Thyroid gland (tissue), 4 donors: Measurements from ENCODE around the gene TFCP2. TPM values are rescaled to one million over a fixed set of nuclear protein-coding genes. Genes with fewer than 3 reads are reported as not detected.

ENCODE experiments used
- DNase-seq, 2 donors: peaks; one replicate each; pipeline ENCODE4 v3.0.0-alpha.2; 2019
- H3K27ac ChIP-seq, 3 donors: fragments of 200-600 bp; sonication (generic); 1 replicate in 2 of 3; 2 replicates in 1 of 3; pipeline ENCODE4 v1.5.1; 2016 to 2019; ENCODE audit warnings: mild to moderate bottlenecking in 1 of 3, moderate library complexity in 1 of 3
- H3K27me3 ChIP-seq: fragments of 200-600 bp; sonication (generic); one replicate; pipeline ENCODE4 v1.5.1; 2019
- H3K36me3 ChIP-seq, 2 donors: fragments of 200-600 bp; sonication (generic); one replicate each; pipeline ENCODE4 v1.5.1; 2016 to 2019
- H3K4me1 ChIP-seq, 2 donors: fragments of 200-600 bp; sonication (generic); one replicate each; pipeline ENCODE4 v1.5.1; 2017 to 2019
- H3K4me3 ChIP-seq, 3 donors: fragments of 200-600 bp; sonication (generic); replicated peaks in 1 of 3; 1 replicate in 2 of 3; 2 replicates in 1 of 3; pipeline ENCODE4 v1.5.1; 2016; ENCODE audit warnings: mild to moderate bottlenecking in 1 of 3
- H3K9me3 ChIP-seq: fragments of 200-600 bp; sonication (generic); one replicate; pipeline ENCODE4 v1.5.1; 2017
- CTCF ChIP-seq, 6 experiments: fragments of 200-600 bp in 3 of 6; fragments of 450-650 bp in 3 of 6; sonication (generic) in 3 of 6; IDR thresholded peaks; one replicate each; pipeline ENCODE4 v1.5.1; 2016 to 2019; ENCODE audit warnings: antibody characterized with exemption in 6 of 6, mild to moderate bottlenecking in 2 of 6, inconsistent platforms in 1 of 6, moderate library complexity in 1 of 6
- POLR2A ChIP-seq, 2 donors: fragments of 450-650 bp; IDR thresholded peaks; one replicate each; pipeline ENCODE4 v1.6.1; 2017; ENCODE audit warnings: antibody characterized with exemption in 2 of 2, mild to moderate bottlenecking in 2 of 2, moderate library complexity in 1 of 2
- WGBS, 2 donors: methylation state at CpG; one replicate each; pipeline ENCODE4 v1.1.5; 2017; 5-methylcytosine and 5-hydroxymethylcytosine counted together
- intact Hi-C: fragments of 100-400 bp; cut with DNase I; formaldehyde crosslinking; loops from one replicate; pipeline ENCODE4 v1.15.1; 2023
- total RNA-seq, 4 donors: library from RNA; depleted of rRNA; stranded (reverse); fragments of >200 nt; gene quantifications; one replicate each; pipeline ENCODE4 v1.2.3, GENCODE V29; 2016

Gene TFCP2
- total RNA-seq, 4 donors from 2014 or later = 14.9 to 22.6 (median 21.3) TPM

GRCh38 chr12:51065530-51065929, 107.4 kb downstream of the TFCP2 start:
- TF ChIP-seq CTCF (IDR thresholded peaks at IDR 0.05) = no peak
- TF ChIP-seq POLR2A (IDR thresholded peaks at IDR 0.05) = no peak
- intact Hi-C loops = no loop called here

DNA sequence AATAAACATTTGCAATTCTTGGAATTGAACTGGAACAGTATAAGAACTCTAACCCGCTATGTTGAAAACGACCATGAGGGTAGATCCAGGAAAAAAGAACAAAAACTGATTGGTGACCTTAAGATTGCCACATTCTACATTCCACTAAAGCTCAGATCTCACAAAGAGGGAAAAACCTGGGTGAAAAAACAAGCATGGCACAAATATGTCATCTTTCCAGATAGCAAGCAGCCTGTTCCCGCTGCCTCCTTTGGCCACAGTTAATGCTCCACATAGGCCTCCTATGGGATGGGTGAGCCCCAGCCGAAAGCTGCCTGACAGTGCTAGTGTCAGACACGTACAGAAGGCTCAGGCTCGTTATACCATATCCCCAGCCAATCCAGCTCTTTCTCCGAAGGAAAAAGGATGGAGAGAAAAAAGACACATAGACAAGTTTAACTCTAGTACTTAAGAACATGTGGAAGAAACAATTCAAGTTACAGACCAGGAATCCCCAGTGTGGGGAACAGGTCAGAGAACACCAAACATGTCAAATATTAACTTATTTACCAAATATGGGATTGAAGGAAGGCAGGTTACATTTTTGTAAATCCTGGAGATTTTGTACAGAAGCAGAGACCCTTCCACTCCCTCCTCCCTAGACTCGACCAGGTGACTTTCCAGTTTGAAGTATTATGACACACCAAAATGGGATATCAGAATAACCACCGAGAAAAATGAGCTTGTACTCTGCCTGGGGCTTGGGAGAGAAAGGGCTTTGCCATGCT, 110.1 kb downstream of the TFCP2 start:
- DNase-seq = no peak
- peaks cover 66 to 79% of the 10 kb centered on the region in 2 donors for H3K36me3 ChIP-seq
- H3K27ac ChIP-seq = no peak overlapping the region
- intact Hi-C loops = no loop called here
- no peaks in the 10 kb centered on the region for H3K4me1 ChIP-seq
- no peak overlapping the region for H3K4me3 ChIP-seq
- TF ChIP-seq POLR2A (IDR thresholded peaks at IDR 0.05) (no peak), CTCF (IDR thresholded peaks at IDR 0.05) (no peak)
- H3K27me3 ChIP-seq = no peaks in the 10 kb centered on the region
- no peaks in the 10 kb centered on the region for H3K9me3 ChIP-seq
- 83 to 87% methylated on average over 9 of the region's 9 CpGs for WGBS, 2 donors

More at GRCh38 chr12:51065530-51065929, 107.4 kb downstream of the TFCP2 start:
- Histone ChIP-seq H3K4me1 (no peaks in the 10 kb centered on the region), H3K27ac (no peak overlapping the region), H3K36me3 (peaks cover 51 to 65% of the 10 kb centered on the region in 2 donors), H3K9me3 (no peaks in the 10 kb centered on the region), H3K4me3 (no peak overlapping the region), H3K27me3 (no peaks in the 10 kb centered on the region)
- DNase-seq = no peak
- whole genome bisulfite sequencing, 2 donors = 97% methylated on average over 5 of the region's 5 CpGs

DNA sequence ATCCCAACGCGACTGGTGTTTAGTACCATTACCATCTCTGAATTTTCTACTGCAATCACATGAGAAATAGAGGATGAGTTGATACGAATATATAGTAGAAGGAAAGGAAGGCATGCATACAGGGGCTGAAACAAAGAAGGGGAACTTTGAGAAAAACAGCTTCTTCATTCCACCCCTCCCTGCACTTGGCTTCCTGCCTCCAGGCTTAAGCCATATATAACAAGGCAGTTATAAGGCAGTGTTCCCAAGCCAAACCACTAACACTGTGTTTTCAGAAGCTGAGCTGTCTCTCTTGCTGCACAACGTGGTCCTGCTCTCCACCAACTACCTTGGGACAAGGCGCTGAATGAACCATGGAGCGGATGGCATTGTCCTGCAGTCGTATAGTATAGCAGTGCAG, 113.8 kb downstream of the TFCP2 start:
- intact Hi-C loops = no loop called here
- Histone ChIP-seq H3K27ac (no peak overlapping the region), H3K36me3 (peaks cover 49 to 76% of the 10 kb centered on the region in 2 donors), H3K4me3 (no peak overlapping the region), H3K27me3 (no peaks in the 10 kb centered on the region), H3K9me3 (no peaks in the 10 kb centered on the region), H3K4me1 (no peaks in the 10 kb centered on the region)
- no peak for DNase-seq
- 80 to 89% methylated on average over 7 of the region's 7 CpGs for WGBS, 2 donors
- no peak for TF ChIP-seq POLR2A (IDR thresholded peaks at IDR 0.05)
- no peak for TF ChIP-seq CTCF (IDR thresholded peaks at IDR 0.05)

GRCh38 chr12:51056242-51056641, 116.7 kb downstream of the TFCP2 start:
- no peak overlapping the region for H3K4me3 ChIP-seq
- WGBS, 2 donors = 86 to 90% methylated on average over 5 of the region's 5 CpGs
- intact Hi-C loops = no loop called here
- DNase-seq = no peak
- TF ChIP-seq CTCF (IDR thresholded peaks at IDR 0.05) = no peak
- TF ChIP-seq POLR2A (IDR thresholded peaks at IDR 0.05) = no peak
- H3K9me3 ChIP-seq = no peaks in the 10 kb centered on the region
- H3K36me3 ChIP-seq = peaks cover 46 to 73% of the 10 kb centered on the region in 2 donors
- H3K4me1 ChIP-seq = no peaks in the 10 kb centered on the region
- no peak overlapping the region for H3K27ac ChIP-seq
- H3K27me3 ChIP-seq = no peaks in the 10 kb centered on the region

DNA sequence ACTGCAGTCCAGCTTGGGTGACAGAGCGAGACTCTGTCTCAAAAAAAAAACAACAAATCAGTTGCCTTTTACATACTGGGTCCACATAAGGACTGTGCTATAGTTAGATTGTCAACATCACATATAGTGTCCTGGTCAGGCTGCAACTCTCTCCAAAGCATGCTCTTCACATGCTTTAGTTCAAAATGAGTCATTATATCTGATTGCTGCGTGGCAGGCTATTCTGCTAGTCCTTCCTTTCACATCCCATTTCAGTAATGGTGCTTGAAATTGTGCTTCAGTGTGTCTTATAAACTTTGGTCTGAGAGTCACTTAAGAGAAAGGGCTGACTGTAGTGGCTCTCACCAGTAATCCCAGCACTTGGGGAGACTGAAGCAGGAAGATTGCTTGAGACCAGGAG, 117.9 kb downstream of the TFCP2 start:
- TF ChIP-seq CTCF (IDR thresholded peaks at IDR 0.05) (no peak), POLR2A (IDR thresholded peaks at IDR 0.05) (no peak)
- intact Hi-C loops = no loop called here
- H3K4me3 ChIP-seq = no peak overlapping the region
- no peaks in the 10 kb centered on the region for H3K27me3 ChIP-seq
- peaks cover 46 to 68% of the 10 kb centered on the region in 2 donors for H3K36me3 ChIP-seq
- no peak for DNase-seq
- H3K27ac ChIP-seq = no peak overlapping the region
- no peaks in the 10 kb centered on the region for H3K9me3 ChIP-seq
- 82 to 100% methylated on average over 2 of the region's 2 CpGs for WGBS, 2 donors
- H3K4me1 ChIP-seq = no peaks in the 10 kb centered on the region
